ENCODE measurements around the gene MOB1B.
A peak's percentile ranks its signal among the peaks of the same experiment; 100 is the strongest.
"Not testable (repeated sequence)": the region's sequence is repeated elsewhere in the genome, so short reads cannot be mapped to it uniquely, and the experiment has no call there.

Gene MOB1B

GRCh38 chr4:70901984-70902576 lies at the start of gene MOB1B:
Gene MOB1B, plus strand, starts transcription at chr4:70902369. Its CDS starts 168 bp downstream, at chr4:70902537.
- DNase-seq (ENCODE audit: low read depth in 2 of 2), result peak; percentile 72 to 77

GRCh38 chr4:70855464-70855863 lies 46.7 kb upstream of the MOB1B start:
- DNase-seq (ENCODE audit: low read depth in 2 of 2), result no peak

GRCh38 chr4:70858454-70858853 lies 43.7 kb upstream of the MOB1B start:
- no peak for DNase-seq (ENCODE audit: low read depth in 2 of 2)

- no peak for DNase-seq (ENCODE audit: low read depth in 2 of 2)
These were observed 43.1 kb upstream of the MOB1B start for GRCh38 chr4:70859066-70859465.

- no peak for DNase-seq (ENCODE audit: low read depth in 2 of 2)
These were observed 38.9 kb upstream of the MOB1B start for GRCh38 chr4:70863099-70863790.

GRCh38 chr4:70868778-70869177 lies 33.4 kb upstream of the MOB1B start:
- no peak for DNase-seq (ENCODE audit: low read depth in 2 of 2)

GRCh38 chr4:70873216-70873615 lies 29.0 kb upstream of the MOB1B start:
- DNase-seq (ENCODE audit: low read depth in 2 of 2), result no peak

GRCh38 chr4:70874268-70875156 lies 27.7 kb upstream of the MOB1B start:
- no peak for DNase-seq (ENCODE audit: low read depth in 2 of 2)

- DNase-seq (ENCODE audit: low read depth in 2 of 2), result no peak
These were observed 24.6 kb upstream of the MOB1B start for GRCh38 chr4:70877556-70877955.

- DNase-seq (ENCODE audit: low read depth in 2 of 2), result no peak
These were observed 21.4 kb upstream of the MOB1B start for GRCh38 chr4:70880739-70881138.

GRCh38 chr4:70885174-70885573 lies 17.0 kb upstream of the MOB1B start:
- no peak for DNase-seq (ENCODE audit: low read depth in 2 of 2)

GRCh38 chr4:70892086-70892769 lies 9.9 kb upstream of the MOB1B start:
- no peak for DNase-seq (ENCODE audit: low read depth in 2 of 2)

- DNase-seq (ENCODE audit: low read depth in 2 of 2), result no peak
These were observed 8.4 kb upstream of the MOB1B start for GRCh38 chr4:70893790-70894189.

GRCh38 chr4:70895405-70895804 lies 6.8 kb upstream of the MOB1B start:
- DNase-seq (ENCODE audit: low read depth in 2 of 2), result no peak

- no peak for DNase-seq (ENCODE audit: low read depth in 2 of 2)
These were observed 6.2 kb upstream of the MOB1B start for GRCh38 chr4:70895811-70896491.

- not testable (repeated sequence) for DNase-seq (ENCODE audit: low read depth in 2 of 2)
These were observed 3.6 kb upstream of the MOB1B start for GRCh38 chr4:70898581-70898980.

- DNase-seq (ENCODE audit: low read depth in 2 of 2), result no peak
These were observed 574 bp upstream of the MOB1B start for GRCh38 chr4:70901607-70901983.

- DNase-seq (ENCODE audit: low read depth in 2 of 2), result no peak
These were observed 565 bp downstream of the MOB1B start for GRCh38 chr4:70902577-70903290.

- no peak for DNase-seq (ENCODE audit: low read depth in 2 of 2)
These were observed 1.1 kb downstream of the MOB1B start for GRCh38 chr4:70903291-70903603.

- no peak for DNase-seq (ENCODE audit: low read depth in 2 of 2)
These were observed 6.9 kb downstream of the MOB1B start for GRCh38 chr4:70908993-70909556.

- DNase-seq (ENCODE audit: low read depth in 2 of 2), result no peak
These were observed 11.8 kb downstream of the MOB1B start for GRCh38 chr4:70914000-70914399.
